ENCODE results near the gene RNF157.
"Not testable (repeated sequence)": the region's sequence is repeated elsewhere in the genome, so short reads cannot be mapped to it uniquely, and the experiment has no call there.

The RNF157 gene

GRCh38 chr17:76189247-76189646 lies 51.0 kb downstream of the RNF157 start:
- DNase-seq (ENCODE audit: low read depth): no peak

DNA sequence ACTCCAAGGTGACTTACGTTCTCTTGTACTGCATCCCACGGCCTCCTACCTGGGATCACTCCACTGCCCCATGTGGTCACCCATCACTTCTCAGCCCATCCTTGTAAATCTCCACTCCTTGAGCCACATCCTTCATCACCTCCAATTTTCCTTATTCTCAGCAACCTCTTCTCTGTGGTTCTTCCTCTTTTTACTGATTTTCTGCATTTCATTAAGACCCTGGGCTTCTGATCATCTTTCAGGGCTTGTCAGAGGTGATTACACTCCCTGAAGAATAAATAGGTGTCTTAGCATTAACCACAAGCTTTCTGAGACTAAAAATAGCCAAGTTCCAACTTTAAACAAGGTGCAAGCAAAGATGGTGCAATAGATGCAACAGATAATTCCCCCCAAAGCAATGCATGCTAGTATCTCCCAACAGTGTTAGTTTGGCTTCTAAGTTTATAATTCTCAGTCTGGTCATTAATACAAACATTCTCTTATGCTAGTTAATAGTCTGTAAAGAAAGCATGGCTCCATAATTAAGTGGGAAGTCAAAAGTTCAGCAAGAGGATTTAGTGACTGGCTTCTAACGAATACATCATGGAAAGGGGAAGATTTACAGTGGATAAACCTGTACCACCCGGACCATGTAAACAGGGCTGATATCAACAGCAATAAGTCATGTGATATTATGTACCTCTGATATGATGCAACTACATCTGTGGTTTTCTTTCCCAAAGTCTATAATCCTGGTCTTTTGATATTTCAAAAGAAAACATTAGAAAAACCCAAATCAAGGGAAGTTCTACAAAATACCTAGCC lies 51.9 kb downstream of the RNF157 start:
- no peak for DNase-seq (ENCODE audit: low read depth)

DNA sequence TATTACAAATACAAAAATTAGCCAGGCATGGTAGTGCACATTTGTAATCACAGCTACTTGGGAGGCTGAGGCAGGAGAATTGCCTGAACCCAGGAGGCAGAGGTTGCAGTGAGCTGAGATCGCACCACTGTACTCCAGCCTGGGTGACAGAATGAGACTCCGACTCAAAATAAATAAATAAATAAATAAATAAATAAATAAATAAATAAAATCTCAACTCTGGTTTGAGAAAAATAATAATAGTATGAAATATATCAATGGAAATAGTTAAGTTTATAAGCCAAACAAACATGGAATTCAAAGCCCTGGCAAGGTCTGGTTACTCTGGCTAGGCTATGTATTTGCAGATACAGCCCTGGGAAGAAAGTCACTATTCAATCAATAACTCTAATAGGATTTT lies 53.5 kb downstream of the RNF157 start:
- not testable (repeated sequence) for DNase-seq (ENCODE audit: low read depth)

GRCh38 chr17:76184290-76184689 lies 56.0 kb downstream of the RNF157 start:
- DNase-seq (ENCODE audit: low read depth): no peak

DNA sequence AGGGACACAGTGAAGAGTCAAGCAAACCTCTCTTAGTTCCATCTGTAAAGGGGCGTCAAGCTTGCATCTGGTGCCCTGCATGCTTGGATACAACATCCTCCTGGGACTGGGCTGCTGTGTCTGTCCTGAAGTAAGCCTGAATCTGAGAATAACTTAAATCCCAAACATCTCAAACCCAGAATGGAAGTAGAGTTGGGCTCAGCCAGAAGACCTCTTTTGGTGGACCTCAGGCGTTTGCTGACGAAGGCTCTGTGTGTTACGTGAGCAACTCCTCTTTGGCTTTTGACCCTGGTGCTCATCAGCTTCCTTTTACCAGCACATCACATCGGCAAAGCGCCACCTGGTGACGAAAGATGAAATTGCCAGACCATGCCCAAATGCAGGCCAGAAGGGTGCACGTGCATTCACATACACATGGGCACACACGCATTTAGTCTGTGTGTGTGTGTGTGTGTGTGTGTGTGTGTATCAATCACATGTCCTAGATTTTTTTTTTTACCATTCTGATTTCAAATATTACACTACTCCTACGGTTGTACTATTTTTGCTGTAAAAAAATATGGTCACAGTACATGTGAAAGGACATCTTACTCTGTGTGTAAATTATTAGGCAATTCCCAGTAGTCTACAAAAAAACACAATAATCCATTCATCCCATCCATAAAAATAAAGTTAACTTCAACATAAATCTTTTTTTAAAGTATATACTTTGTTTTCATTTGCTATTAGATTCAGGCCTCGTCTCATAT lies 58.1 kb downstream of the RNF157 start:
- DNase-seq (ENCODE audit: low read depth): peak; percentile 85

DNA sequence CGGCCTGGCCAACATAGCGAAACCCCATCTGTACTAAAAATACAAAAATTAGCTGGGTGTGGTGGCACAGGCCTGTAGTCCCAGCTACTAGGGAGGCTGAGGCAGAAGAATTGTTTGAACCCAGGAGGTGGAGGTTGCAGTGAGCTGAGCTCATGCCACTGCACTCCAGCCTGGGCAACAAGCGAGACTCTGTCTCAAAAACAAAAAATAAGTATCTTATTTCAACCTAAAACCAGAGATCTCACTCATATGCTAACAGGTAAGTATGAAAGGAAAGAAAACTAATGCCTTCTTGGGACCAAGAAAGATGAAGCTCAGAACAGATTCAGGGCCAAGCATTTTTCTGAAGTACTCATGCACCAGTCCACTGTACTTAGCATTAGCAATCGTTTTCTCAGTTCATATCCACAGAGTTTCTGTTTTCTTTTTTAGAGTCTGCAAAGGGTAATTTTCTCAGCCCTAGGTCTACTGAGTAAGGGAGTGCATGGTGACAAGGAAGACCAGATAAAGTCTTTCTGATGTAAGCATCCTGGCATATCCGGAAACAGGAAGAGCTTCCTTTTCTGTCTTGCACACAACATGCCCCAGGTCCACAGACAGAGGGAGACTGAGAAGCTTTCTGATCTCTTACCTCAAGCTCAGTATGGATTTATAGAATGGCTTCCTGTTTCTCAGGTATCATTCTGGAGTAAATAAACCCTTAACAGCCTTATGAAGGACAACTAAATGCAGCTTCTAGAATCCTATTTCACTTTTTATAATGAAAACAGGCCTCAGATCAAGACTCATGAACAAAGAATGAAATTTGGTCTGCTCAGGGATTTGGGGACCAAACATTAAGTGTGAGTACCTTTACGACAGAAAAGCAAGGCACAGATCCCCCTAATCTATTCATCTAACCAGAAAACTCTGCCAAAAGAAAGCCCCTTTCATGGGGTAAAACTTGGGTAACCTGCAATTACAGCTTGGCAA lies 60.5 kb downstream of the RNF157 start:
- peak; percentile 36 for DNase-seq (ENCODE audit: low read depth)

DNA sequence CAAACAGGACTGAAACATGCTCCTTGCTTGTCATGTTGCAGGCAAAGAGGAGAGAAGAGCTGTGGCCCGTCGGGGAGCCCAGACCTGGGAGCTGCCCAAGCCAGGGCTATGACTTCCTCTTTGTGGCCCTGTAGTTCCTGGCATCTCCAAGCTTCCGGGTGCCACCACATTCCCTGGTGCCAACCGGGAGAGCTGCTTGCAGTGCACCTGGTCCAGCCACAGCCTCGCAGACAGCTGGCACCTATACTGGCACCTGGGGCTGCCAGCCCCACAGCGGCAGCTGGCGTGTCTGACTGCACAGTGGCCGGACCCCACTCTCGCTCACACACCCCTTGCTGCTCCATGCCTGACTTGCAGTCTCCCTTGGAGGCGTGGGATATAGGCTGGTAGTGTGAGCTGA lies 62.2 kb downstream of the RNF157 start:
- DNase-seq (ENCODE audit: low read depth): no peak

- no peak for DNase-seq (ENCODE audit: low read depth)
Observed at GRCh38 chr17:76176701-76177574, 63.4 kb downstream of the RNF157 start.

- no peak for DNase-seq (ENCODE audit: low read depth)
Observed at GRCh38 chr17:76174037-76174436, 66.3 kb downstream of the RNF157 start.

- no peak for DNase-seq (ENCODE audit: low read depth)
Observed at GRCh38 chr17:76173474-76173873, 66.8 kb downstream of the RNF157 start.

DNA sequence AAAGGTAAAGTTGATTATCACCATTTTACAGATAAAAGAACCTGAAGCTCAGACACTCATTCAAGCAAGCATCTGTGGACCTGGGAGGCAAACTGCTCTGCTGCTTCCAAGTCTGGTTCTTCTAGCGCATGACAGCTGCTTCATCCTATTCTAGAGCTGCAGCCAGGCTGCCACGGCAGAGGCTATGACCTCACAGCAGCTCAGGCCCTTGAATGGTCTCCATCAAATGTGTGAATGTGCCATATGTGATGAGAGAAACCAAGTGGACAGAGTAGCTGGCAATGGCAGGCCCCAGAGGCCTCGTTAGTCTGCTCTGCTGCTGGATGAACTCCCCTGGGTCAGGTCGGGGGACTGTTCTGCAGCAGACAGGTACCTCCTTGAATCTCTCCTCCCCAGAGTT lies 68.6 kb downstream of the RNF157 start:
- no peak for DNase-seq (ENCODE audit: low read depth)

GRCh38 chr17:76170114-76170513 lies 70.2 kb downstream of the RNF157 start:
- no peak for DNase-seq (ENCODE audit: low read depth)

- no peak for DNase-seq (ENCODE audit: low read depth)
Observed at GRCh38 chr17:76166906-76167305, 73.4 kb downstream of the RNF157 start.

GRCh38 chr17:76166168-76166567 lies 74.1 kb downstream of the RNF157 start:
- peak; percentile 14 for DNase-seq (ENCODE audit: low read depth)

- DNase-seq (ENCODE audit: low read depth): no peak
Observed at GRCh38 chr17:76164331-76164730, 76.0 kb downstream of the RNF157 start.

DNA sequence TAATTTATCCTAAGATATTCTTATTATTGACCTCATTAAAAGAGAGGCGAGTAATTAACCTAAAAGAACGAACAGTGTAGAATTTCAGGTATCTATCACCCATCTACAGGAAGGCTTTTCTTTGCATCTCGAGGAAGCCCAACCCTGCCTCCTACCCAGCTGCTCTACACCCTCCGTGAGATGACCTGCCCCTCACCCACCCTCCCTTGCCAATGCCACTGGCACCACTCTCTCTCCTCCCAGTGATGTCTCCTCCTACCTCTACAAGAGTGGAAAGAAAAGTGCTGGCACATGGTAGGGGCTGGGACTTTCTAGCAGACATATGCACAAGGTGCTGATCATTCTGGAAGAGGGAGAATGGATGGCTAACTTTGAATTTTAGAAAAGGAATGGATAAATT lies 76.4 kb downstream of the RNF157 start:
- DNase-seq (ENCODE audit: low read depth): no peak

- no peak for DNase-seq (ENCODE audit: low read depth)
Observed at GRCh38 chr17:76161619-76162266, 78.5 kb downstream of the RNF157 start.

DNA sequence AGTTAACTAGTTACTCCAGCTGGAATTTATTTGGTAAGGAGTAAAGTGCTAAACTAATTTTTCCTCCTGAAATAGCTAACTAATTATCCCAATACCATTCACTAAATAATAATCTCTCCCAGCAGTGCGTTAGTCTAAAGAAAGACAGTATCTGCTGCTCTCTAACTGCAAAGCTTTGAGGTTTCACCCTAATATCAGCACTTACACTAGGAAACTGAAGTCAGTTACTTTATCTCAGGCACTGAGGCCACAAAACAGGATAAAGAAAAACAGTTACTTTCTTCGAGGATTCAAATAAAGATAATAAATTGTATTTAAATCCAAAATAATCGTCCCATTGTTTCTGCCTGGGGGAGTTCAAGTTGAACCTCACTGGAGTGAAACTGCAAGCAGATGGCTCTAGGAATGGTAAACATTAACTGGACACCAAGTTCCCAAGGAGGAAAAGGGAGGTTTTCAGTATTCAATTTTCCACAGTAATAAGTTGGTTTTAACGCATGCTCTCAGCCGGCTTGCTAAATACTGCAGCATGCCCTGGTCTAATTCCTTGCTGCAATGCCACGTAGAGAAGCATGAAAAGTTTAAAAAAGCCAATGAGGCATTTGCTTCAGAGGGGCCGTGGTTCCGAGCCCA lies 79.3 kb downstream of the RNF157 start:
- DNase-seq (ENCODE audit: low read depth): no peak

- DNase-seq (ENCODE audit: low read depth): no peak
Observed at GRCh38 chr17:76159157-76159556, 81.1 kb downstream of the RNF157 start.

- no peak for DNase-seq (ENCODE audit: low read depth)
Observed at GRCh38 chr17:76157759-76158158, 82.5 kb downstream of the RNF157 start.
